Stimulated activated CD4-positive, alpha-beta T cell treated with anti-CD3 and anti-CD28 coated beads, Interleukin-2, amount 100 ng/mL, for 48 hours (primary cell): ENCODE measurements around the gene PDE7B.
A peak's percentile ranks its signal among the peaks of the same experiment; 100 is the strongest.
"Not testable (repeated sequence)": the region's sequence is repeated elsewhere in the genome, so short reads cannot be mapped to it uniquely, and the experiment has no call there.

Source experiments
- DNase-seq, 2 donors: peaks; one replicate each; pipeline ENCODE4 v3.0.0-alpha.2; 2020

Gene PDE7B

GRCh38 chr6:136212608-136213007 is 361.1 kb downstream of the PDE7B start:
- no peak for DNase-seq

GRCh38 chr6:136213012-136213539 is 361.6 kb downstream of the PDE7B start:
- no peak for DNase-seq

- no peak for DNase-seq
These were observed 362.4 kb downstream of the PDE7B start for GRCh38 chr6:136213853-136214252.

- no peak for DNase-seq
These were observed 365.3 kb downstream of the PDE7B start for GRCh38 chr6:136216503-136217401.

- DNase-seq = not testable (repeated sequence)
These were observed 373.5 kb downstream of the PDE7B start for GRCh38 chr6:136224974-136225373.

- DNase-seq = peak in 1 of 2 donors; percentile 11
These were observed 374.0 kb downstream of the PDE7B start for GRCh38 chr6:136225496-136225895.

GRCh38 chr6:136226027-136226673 is 374.6 kb downstream of the PDE7B start:
- peak; percentile 54 to 59 for DNase-seq

GRCh38 chr6:136226674-136227377 is 375.3 kb downstream of the PDE7B start:
- no peak for DNase-seq

- DNase-seq = no peak
These were observed 377.3 kb downstream of the PDE7B start for GRCh38 chr6:136228814-136229213.

- no peak for DNase-seq
These were observed 378.8 kb downstream of the PDE7B start for GRCh38 chr6:136230219-136230853.

- DNase-seq = no peak
These were observed 381.2 kb downstream of the PDE7B start for GRCh38 chr6:136232701-136233100.

- no peak for DNase-seq
These were observed 383.7 kb downstream of the PDE7B start for GRCh38 chr6:136235233-136235564.

- no peak for DNase-seq
These were observed 385.2 kb downstream of the PDE7B start for GRCh38 chr6:136236466-136237293.

- DNase-seq = no peak
These were observed 392.6 kb downstream of the PDE7B start for GRCh38 chr6:136244061-136244616.
